ENCODE data around the gene SLC22A31. TPM values are rescaled to one million over a fixed set of nuclear protein-coding genes. Genes with fewer than 3 reads are reported as not detected.

Gene SLC22A31
- total RNA-seq, 2 experiments from 2014 or later, result not detected

DNA sequence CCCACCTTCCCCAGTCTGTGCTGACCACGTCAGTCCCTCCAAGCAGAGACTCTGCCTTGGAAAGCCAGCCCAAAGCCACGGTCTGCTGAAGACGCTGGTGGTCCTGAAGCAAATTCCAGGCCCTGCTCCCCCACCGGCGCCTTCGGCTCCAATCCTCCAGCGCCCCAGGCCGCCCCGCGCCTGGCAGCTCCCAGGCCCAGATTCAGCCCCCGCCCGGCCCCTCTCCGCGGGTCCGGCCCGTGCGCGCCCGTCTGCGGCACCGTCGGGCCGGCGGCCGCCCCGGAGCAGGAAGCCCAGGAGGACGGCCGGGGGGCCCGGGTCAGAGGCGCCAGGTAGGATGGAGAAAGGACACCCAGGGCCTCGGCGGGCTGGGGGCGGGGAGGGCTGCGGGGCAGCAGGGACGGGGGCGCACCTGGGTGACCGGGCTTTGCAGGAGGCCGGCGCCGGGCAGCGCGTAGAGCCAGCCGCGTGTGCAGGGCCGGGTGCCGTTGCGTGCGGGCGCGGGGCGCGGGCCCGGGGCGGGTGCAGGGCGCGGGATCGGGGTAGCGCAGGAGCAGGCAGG lies 594 bp upstream of the SLC22A31 start:
- CTCF ChIA-PET (ENCODE audit: unreplicated experiment), result no interaction called here
- no TSS peak for BruUV-seq (replicated peaks)
- TF ChIP-seq, protein P1, sequence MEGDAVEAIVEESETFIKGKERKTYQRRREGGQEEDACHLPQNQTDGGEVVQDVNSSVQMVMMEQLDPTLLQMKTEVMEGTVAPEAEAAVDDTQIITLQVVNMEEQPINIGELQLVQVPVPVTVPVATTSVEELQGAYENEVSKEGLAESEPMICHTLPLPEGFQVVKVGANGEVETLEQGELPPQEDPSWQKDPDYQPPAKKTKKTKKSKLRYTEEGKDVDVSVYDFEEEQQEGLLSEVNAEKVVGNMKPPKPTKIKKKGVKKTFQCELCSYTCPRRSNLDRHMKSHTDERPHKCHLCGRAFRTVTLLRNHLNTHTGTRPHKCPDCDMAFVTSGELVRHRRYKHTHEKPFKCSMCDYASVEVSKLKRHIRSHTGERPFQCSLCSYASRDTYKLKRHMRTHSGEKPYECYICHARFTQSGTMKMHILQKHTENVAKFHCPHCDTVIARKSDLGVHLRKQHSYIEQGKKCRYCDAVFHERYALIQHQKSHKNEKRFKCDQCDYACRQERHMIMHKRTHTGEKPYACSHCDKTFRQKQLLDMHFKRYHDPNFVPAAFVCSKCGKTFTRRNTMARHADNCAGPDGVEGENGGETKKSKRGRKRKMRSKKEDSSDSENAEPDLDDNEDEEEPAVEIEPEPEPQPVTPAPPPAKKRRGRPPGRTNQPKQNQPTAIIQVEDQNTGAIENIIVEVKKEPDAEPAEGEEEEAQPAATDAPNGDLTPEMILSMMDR (conservative IDR thresholded peaks at IDR 0.05; ENCODE audit: low read length), result no peak
- TF ChIP-seq EZH2phosphoT487 (IDR thresholded peaks at IDR 0.05; ENCODE audit: borderline replicate concordance, low read depth, low read length), result no peak
- intact Hi-C loops (cut with micrococcal nuclease; ENCODE audit: unreplicated experiment), result no loop called here
- no peak overlapping the region for H3K4me2 ChIP-seq (ENCODE audit: low read length)
- POLR2A ChIA-PET, result no interaction called here
- H3K9me3 ChIP-seq (ENCODE audit: low read length), result no peaks in the 10 kb centered on the region
- no peaks in the 10 kb centered on the region for H3K4me1 ChIP-seq (ENCODE audit: insufficient read depth, low read length, poor library complexity, severe bottlenecking)
- H3K9me2 ChIP-seq (ENCODE audit: insufficient read depth, low read length), result no peaks in the 10 kb centered on the region
- H2AFZ ChIP-seq (ENCODE audit: low read length), result no peak overlapping the region
- no peaks in the 10 kb centered on the region for H4K20me1 ChIP-seq (ENCODE audit: insufficient read depth, low read length)
- no peaks in the 10 kb centered on the region for H3K36me3 ChIP-seq (ENCODE audit: insufficient read depth, low read length)
- H3K4me3 ChIP-seq (ENCODE audit: low read depth, low read length, poor library complexity, severe bottlenecking), result no peak overlapping the region
- H3K27ac ChIP-seq (ENCODE audit: low read depth, low read length, poor library complexity, severe bottlenecking), result no peak overlapping the region
- no peaks in the 10 kb centered on the region for H3K79me2 ChIP-seq (ENCODE audit: insufficient read depth, low read depth, low read length)
- DNase-seq (ENCODE audit: low spot score), result no peak

DNA sequence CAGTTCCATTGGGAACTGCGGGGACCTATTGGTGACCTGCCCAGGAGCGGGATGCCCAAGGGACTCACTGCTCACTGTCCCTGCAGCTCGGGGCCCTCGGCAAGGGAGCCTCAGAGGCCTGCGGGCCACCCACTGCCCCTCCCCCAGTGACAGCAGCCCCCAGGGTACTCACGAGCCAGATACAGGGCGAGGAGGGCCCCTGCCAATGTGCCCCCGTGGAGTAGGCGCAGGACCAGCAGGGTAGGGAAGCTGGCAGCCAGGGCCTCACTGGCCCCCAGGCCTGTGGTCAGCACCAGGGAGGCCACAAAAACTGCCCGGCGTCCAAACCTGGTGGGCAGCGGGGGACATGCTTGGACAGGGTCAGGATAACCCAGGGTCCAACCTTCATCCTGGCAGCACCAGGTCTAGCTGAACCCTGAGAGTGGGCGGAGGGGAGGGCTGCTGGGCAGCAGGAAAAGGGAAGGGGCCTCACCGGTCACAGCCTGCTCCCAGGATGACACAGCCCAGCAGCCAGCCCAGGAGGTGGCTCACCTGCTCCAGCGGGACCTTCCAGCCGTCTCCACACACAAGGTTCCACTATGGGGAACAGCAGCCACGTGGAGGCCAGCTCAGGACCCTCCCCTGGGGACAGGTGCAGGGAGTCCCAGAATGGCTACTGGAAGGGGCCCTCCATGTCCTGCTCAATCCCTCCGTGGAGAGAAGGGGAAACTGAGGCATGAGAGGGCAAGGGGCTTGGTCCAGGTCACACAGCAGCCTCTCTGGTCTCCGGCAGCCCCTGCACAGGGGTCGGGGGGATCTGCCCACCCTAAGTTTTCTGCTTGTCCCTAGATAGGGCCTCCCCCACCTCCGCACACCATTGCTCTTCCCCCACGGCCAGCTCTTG lies 855 bp downstream of the SLC22A31 start:
- CTCF ChIA-PET (ENCODE audit: unreplicated experiment), result no interaction called here
- no peaks in the 10 kb centered on the region for H3K36me3 ChIP-seq (ENCODE audit: insufficient read depth, low read length)
- POLR2A ChIA-PET, result no interaction called here
- no peaks in the 10 kb centered on the region for H3K4me1 ChIP-seq (ENCODE audit: insufficient read depth, low read length, poor library complexity, severe bottlenecking)
- H4K20me1 ChIP-seq (ENCODE audit: insufficient read depth, low read length), result no peaks in the 10 kb centered on the region
- no peaks in the 10 kb centered on the region for H3K79me2 ChIP-seq (ENCODE audit: insufficient read depth, low read depth, low read length)
- H3K4me3 ChIP-seq (ENCODE audit: low read depth, low read length, poor library complexity, severe bottlenecking), result no peak overlapping the region
- DNase-seq (ENCODE audit: low spot score), result no peak
- intact Hi-C loops (cut with micrococcal nuclease; ENCODE audit: unreplicated experiment), result no loop called here
- no peak for TF ChIP-seq EZH2phosphoT487 (IDR thresholded peaks at IDR 0.05; ENCODE audit: borderline replicate concordance, low read depth, low read length)
- TF ChIP-seq, protein P1 (conservative IDR thresholded peaks at IDR 0.05; ENCODE audit: low read length), result no peak
- no peak overlapping the region for H3K4me2 ChIP-seq (ENCODE audit: low read length)
- H2AFZ ChIP-seq (ENCODE audit: low read length), result no peak overlapping the region
- no TSS peak for BruUV-seq (replicated peaks)
- no peaks in the 10 kb centered on the region for H3K9me3 ChIP-seq (ENCODE audit: low read length)
- no peaks in the 10 kb centered on the region for H3K9me2 ChIP-seq (ENCODE audit: insufficient read depth, low read length)
- H3K27ac ChIP-seq (ENCODE audit: low read depth, low read length, poor library complexity, severe bottlenecking), result no peak overlapping the region
